Keratinocyte (primary cell): Measurements from ENCODE around the gene TRIM63. TPM values are rescaled to one million over a fixed set of nuclear protein-coding genes. Genes with fewer than 3 reads are reported as not detected.

Experiments used
- DNase-seq: peaks from one replicate; pipeline ENCODE4 v3.0.0-alpha.2; 2011; ENCODE audit warnings: low read depth, missing footprints, low spot score
- FAIRE-seq: peaks from 2 replicates; lab custom pipeline; 2011; peaks lifted over from hg19 to GRCh38; lab: Jason Lieb, UNC
- H2AFZ ChIP-seq: 2 replicates; pipeline ENCODE4 v1.6.0; 2012; ENCODE audit warnings: low read length, control low read depth, inconsistent platforms; ENCODE audit not compliant: control insufficient read depth
- H3K27ac ChIP-seq: 2 replicates; pipeline ENCODE4 v1.5.1; 2011; ENCODE audit warnings: low read length; ENCODE audit not compliant: control insufficient read depth, insufficient read depth
- H3K27me3 ChIP-seq: 3 replicates; pipeline ENCODE4 v1.6.0; 2011; ENCODE audit warnings: low read length; ENCODE audit not compliant: control insufficient read depth, insufficient read depth; ENCODE audit errors: extremely low read depth
- H3K36me3 ChIP-seq, 2 experiments: 2 replicates in 1 of 2; 3 replicates in 1 of 2; pipeline ENCODE4 v1.5.1; 2011; ENCODE audit warnings: low read length in 2 of 2, mild to moderate bottlenecking in 1 of 2; ENCODE audit not compliant: control insufficient read depth in 2 of 2, insufficient read depth in 2 of 2; ENCODE audit errors: extremely low read depth in 1 of 2
- H3K4me1 ChIP-seq: 3 replicates; pipeline ENCODE4 v1.5.1; 2011; ENCODE audit warnings: low read length; ENCODE audit not compliant: control insufficient read depth, insufficient read depth; ENCODE audit errors: extremely low read depth
- H3K4me2 ChIP-seq: 3 replicates; pipeline ENCODE4 v1.6.0; 2011; ENCODE audit warnings: low read depth, low read length; ENCODE audit not compliant: control insufficient read depth, insufficient read depth; ENCODE audit errors: extremely low read depth
- H3K4me3 ChIP-seq, 3 experiments: fragments of 200-600 bp in 1 of 3; sonication (generic) in 1 of 3; 2 replicates in 2 of 3; 3 replicates in 1 of 3; pipeline ENCODE4 v1.5.1; 2011 to 2016; ENCODE audit warnings: low read length in 3 of 3, mild to moderate bottlenecking in 3 of 3, control low read depth in 2 of 3, inconsistent platforms in 1 of 3, low read depth in 1 of 3, mixed read lengths in 1 of 3, mixed run types in 1 of 3, moderate library complexity in 1 of 3; ENCODE audit not compliant: control insufficient read depth in 2 of 3, insufficient read depth in 2 of 3; ENCODE audit errors: extremely low read depth in 1 of 3
- H3K79me2 ChIP-seq: 2 replicates; pipeline ENCODE4 v1.6.0; 2012; ENCODE audit warnings: low read length; ENCODE audit not compliant: control insufficient read depth, insufficient read depth
- H3K9ac ChIP-seq: 3 replicates; pipeline ENCODE4 v1.6.0; 2011; ENCODE audit warnings: low read length; ENCODE audit not compliant: control insufficient read depth, insufficient read depth; ENCODE audit errors: extremely low read depth
- H3K9me1 ChIP-seq: 3 replicates; pipeline ENCODE4 v1.6.0; 2011; ENCODE audit warnings: low read length; ENCODE audit not compliant: control insufficient read depth, insufficient read depth; ENCODE audit errors: extremely low read depth
- H3K9me3 ChIP-seq: 2 replicates; pipeline ENCODE4 v1.5.1; 2012; ENCODE audit warnings: low read depth, low read length; ENCODE audit not compliant: control insufficient read depth
- H4K20me1 ChIP-seq: 3 replicates; pipeline ENCODE4 v1.6.0; 2011; ENCODE audit warnings: low read length; ENCODE audit not compliant: control insufficient read depth, insufficient read depth; ENCODE audit errors: extremely low read depth
- CTCF ChIP-seq, 3 experiments: IDR thresholded peaks in 1 of 3; conservative IDR thresholded peaks in 1 of 3; optimal IDR thresholded peaks in 1 of 3; 2 replicates in 2 of 3; 3 replicates in 1 of 3; pipeline versions ENCODE3 to v1.5.1; 2011; ENCODE audit warnings: low read length in 3 of 3, mild to moderate bottlenecking in 3 of 3, moderate library complexity in 2 of 3, control low read depth in 1 of 3, inconsistent platforms in 1 of 3; ENCODE audit not compliant: insufficient read depth in 2 of 3; ENCODE audit errors: extremely low read depth in 1 of 3
- EZH2 ChIP-seq: IDR thresholded peaks from one replicate; pipeline ENCODE4 v1.6.1; 2012; ENCODE audit warnings: inconsistent platforms, mild to moderate bottlenecking, low read length, moderate library complexity
- dilution Hi-C: fragments of 300-500 bp; cut with MboI; formaldehyde crosslinking; loops from one replicate; pipeline ENCODE4 v1.7.0; 2020; ENCODE audit warnings: low sequenced_read_pairs; ENCODE audit not compliant: extremely low pct_ligation_motif_present
- polyA plus RNA-seq, 5 experiments: library from polyadenylated mRNA; depleted of rRNA in 3 of 5; stranded (reverse) in 3 of 5; stranded (forward) in 1 of 5; unstranded in 1 of 5; fragments of >200 nt; gene quantifications; 1 replicate in 1 of 5; 2 replicates in 3 of 5; 3 replicates in 1 of 5; pipeline versions ENCODE4 v1.2.1 to v1.2.3, GENCODE V29; 2011 to 2012; ENCODE audit warnings: missing spikeins in 2 of 5, low read depth in 1 of 5, low replicate concordance in 1 of 5

The TRIM63 gene
- polyA plus RNA-seq, 1 donor (not counting 4 experiments of a cell fraction or from before 2014, with no cell fraction given) = not detected

GRCh38 chr1:26029864-26030481 lies 37.5 kb downstream of the TRIM63 start:
- Histone ChIP-seq H3K36me3 (no peaks in the 10 kb centered on the region), H3K4me2 (no peak overlapping the region), H2AFZ (no peak overlapping the region), H3K79me2 (no peaks in the 10 kb centered on the region), H3K4me3 (no peak overlapping the region), H3K9me1 (no peaks in the 10 kb centered on the region), H3K4me1 (peaks cover 4% of the 10 kb centered on the region), H3K27me3 (no peaks in the 10 kb centered on the region), H4K20me1 (no peaks in the 10 kb centered on the region), H3K9me3 (no peaks in the 10 kb centered on the region), H3K9ac (no peak overlapping the region), H3K27ac (no peak overlapping the region)
- TF ChIP-seq CTCF (optimal IDR thresholded peaks at IDR 0.05 in 1 of 3, IDR thresholded peaks at IDR 0.05 in 1 of 3, conservative IDR thresholded peaks at IDR 0.05 in 1 of 3; ENCODE audit: extremely low read depth in 1 of 3, insufficient read depth in 2 of 3, low read length in 3 of 3) (peak in 2 of 3 experiments; percentile 13 to 24), EZH2 (no peak)
- dilution Hi-C loops = no loop called here
- FAIRE-seq = no peak
- DNase-seq = no peak

DNA sequence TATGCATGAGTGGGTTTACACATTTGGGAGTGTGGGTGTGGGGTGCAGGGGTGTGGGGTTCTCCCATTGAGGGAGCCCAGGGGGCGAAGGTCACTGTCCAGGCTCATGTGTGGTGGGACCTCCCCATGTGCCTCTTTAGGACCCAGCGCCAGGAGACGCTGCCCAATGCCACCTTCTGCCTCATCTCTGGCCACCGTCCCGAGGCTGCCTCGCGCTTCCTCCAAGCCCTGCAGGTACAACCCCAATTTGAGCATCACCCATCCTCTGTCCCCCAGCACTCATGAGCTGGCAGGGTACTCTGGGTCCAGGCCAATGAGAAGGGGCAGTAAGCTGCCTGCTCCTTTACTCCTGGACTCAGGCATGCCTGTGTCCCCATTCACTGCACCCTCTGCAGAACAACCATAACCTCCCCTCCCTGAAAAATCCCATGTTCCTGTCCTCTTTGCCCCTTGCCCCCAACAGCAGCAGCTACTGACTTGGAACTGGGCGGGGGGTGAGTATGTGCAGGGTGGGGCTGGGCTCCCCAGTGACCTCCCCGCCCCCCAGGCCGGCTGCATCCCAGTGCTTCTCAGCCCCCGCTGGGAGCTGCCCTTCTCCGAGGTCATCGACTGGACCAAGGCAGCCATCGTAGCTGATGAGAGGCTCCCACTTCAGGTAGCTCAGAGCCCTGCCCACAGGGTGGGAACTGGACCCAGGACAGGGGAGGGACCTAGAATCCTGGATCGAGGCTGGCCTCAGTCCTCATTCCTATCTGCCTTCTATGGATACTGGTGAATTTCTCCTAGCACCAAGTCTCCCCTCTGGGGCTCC lies 38.2 kb downstream of the TRIM63 start:
- Histone ChIP-seq H3K9me1 (no peaks in the 10 kb centered on the region), H2AFZ (no peak overlapping the region)
- no peak for FAIRE-seq

More for the DNA sequence above, 38.2 kb downstream of the TRIM63 start:
- no peak for DNase-seq
- Histone ChIP-seq H3K4me3 (no peak overlapping the region), H3K4me1 (no peaks in the 10 kb centered on the region), H3K79me2 (no peaks in the 10 kb centered on the region), H3K9me3 (no peaks in the 10 kb centered on the region), H3K27ac (no peak overlapping the region), H4K20me1 (no peaks in the 10 kb centered on the region), H3K9ac (no peak overlapping the region), H3K36me3 (no peaks in the 10 kb centered on the region), H3K4me2 (no peak overlapping the region), H3K27me3 (no peaks in the 10 kb centered on the region)
- no peak for TF ChIP-seq CTCF (optimal IDR thresholded peaks at IDR 0.05 in 1 of 3, IDR thresholded peaks at IDR 0.05 in 1 of 3, conservative IDR thresholded peaks at IDR 0.05 in 1 of 3; ENCODE audit: extremely low read depth in 1 of 3, insufficient read depth in 2 of 3, low read length in 3 of 3)
- dilution Hi-C loops = no loop called here
